ENCODE results near the gene LARP6. TPM values are rescaled to one million over a fixed set of nuclear protein-coding genes. Genes with fewer than 3 reads are reported as not detected.
A peak's percentile ranks its signal among the peaks of the same experiment; 100 is the strongest.

The LARP6 gene
- total RNA-seq (2021; ENCODE audit: unreplicated experiment) (35.9 TPM), Bru-seq, nascent RNA (percentile 76 among the genes with signal in this experiment), BruChase-seq, experiment 1, labeled RNA remaining after a 6-hour chase (percentile 62 among the genes with signal in this experiment), BruChase-seq, experiment 2, labeled RNA remaining after a 2-hour chase (percentile 64 among the genes with signal in this experiment)
- 55.1 and 58.8 TPM in 2 replicates for polyA plus RNA-seq (2012)
- long read RNA-seq, full-length matches to known transcripts = 55 of 64 reads
- long read RNA-seq, partial matches to known transcripts = 2 of 64 reads
- long read RNA-seq, other reads (novel, unspliced or antisense) = 7 of 64 reads

GRCh38 chr15:70853973-70854665, at the start of gene LARP6:
Gene LARP6 (minus strand): TSS chr15:70854157. CDS start chr15:70854088, 69 bp downstream.
- Histone ChIP-seq H3K4me3 (replicated peaks in 1 of 2; ENCODE audit: low read depth in 1 of 2, low read length in 2 of 2) (peak within 1 kb of the TSS; percentile 62 to 69), H3K36me3 (ENCODE audit: control insufficient read depth in 1 of 2, insufficient read depth in 2 of 2, low read length in 2 of 2) (0 out of 4 replicates have a peak, but pooled peaks cover 0 to 2% of the 10 kb centered on the region in 2 experiments), H3K4me1 (ENCODE audit: control insufficient read depth in 1 of 2, insufficient read depth in 2 of 2, low read length in 2 of 2) (peaks cover 4 to 22% of the 10 kb centered on the region in 2 experiments; a peak in 2 of 4 replicates), H3K27ac (ENCODE audit: low read depth, low read length) (peak within 1 kb of the TSS; percentile 55; the same call in 1 of the 2 replicates), H3K9ac (ENCODE audit: low read length) (peak within 1 kb of the TSS; percentile 70), H3K9me2 (ENCODE audit: insufficient read depth) (no peaks in the 10 kb centered on the region), H3K27me3 (ENCODE audit: insufficient read depth, low read length) (no peaks in the 10 kb centered on the region), H2AFZ (ENCODE audit: low read depth, low read length, poor library complexity, severe bottlenecking) (peak within 1 kb of the TSS; percentile 89), H3K9me3 (ENCODE audit: control insufficient read depth in 1 of 2, insufficient read depth in 1 of 2, low read depth in 1 of 2, low read length in 2 of 2) (no peaks in the 10 kb centered on the region), H3K79me2 (ENCODE audit: insufficient read depth, low read length) (no peaks in the 10 kb centered on the region), H4K20me1 (ENCODE audit: insufficient read depth) (no peaks in the 10 kb centered on the region), H3K4me2 (ENCODE audit: low read length) (peak within 1 kb of the TSS; percentile 95)
- peak; percentile 90 for ATAC-seq
- ChIA-PET CTCF (interaction anchor here (1.3 to 2.1 kb wide), 3 partner anchors 8 to 30 kb away, joined by 3 to 6 read pairs (median 5); no protein-coding TSS in a partner anchor), RAD21 (ENCODE audit: low non-redundant PET in 1 of 2, low total read pairs in 2 of 2, uncharacterized antibody in 2 of 2, unreplicated experiment in 2 of 2) (no interaction called here), POLR2A (interaction anchor here (1.0 to 2.7 kb wide), 3 partner anchors 11 to 21 kb away, joined by 3 to 8 read pairs (median 7); no protein-coding TSS in a partner anchor)
- intact Hi-C loops (cut with micrococcal nuclease) = no loop called here
- BruUV-seq (replicated peaks) = no TSS peak
- no peak for DNase-seq (ENCODE audit: low read depth, low spot score)
- TF ChIP-seq JUND (IDR thresholded peaks at IDR 0.05) = no peak
- TF ChIP-seq POLR2AphosphoS5 (IDR thresholded peaks at IDR 0.05; ENCODE audit: low read depth, low read length) = peak; percentile 70
- TF ChIP-seq POLR2A (IDR thresholded peaks at IDR 0.05; ENCODE audit: borderline replicate concordance, extremely low read depth, insufficient read depth, insufficient read length) = peak; percentile 48
- peak; percentile 91 for TF ChIP-seq ZFX (IDR thresholded peaks at IDR 0.05)

DNA sequence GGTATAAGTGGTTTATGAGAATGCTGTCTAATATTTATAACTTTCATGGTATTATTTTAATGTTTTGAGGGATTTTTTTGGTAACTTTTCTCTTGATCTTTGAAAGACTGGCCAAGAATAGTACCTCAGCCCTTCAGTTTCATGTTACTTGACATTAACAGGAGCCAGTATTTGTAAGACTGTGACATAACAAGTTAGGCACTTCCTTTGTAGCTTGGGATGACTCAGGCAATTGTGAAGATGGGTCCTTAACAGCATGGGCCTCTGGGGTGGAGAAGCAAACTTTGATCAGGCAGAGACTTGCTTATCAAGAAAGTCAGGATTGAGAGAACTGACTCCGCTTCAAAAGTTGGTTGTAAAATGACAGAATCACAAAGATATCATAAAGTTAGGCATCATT, 48.1 kb upstream of the LARP6 start:
- BruUV-seq (replicated peaks) = no TSS peak
- no peaks in the 10 kb centered on the region; a peak in 1 of 4 replicates for H3K9me3 ChIP-seq (ENCODE audit: control insufficient read depth in 1 of 2, insufficient read depth in 1 of 2, low read depth in 1 of 2, low read length in 2 of 2)
- ChIA-PET CTCF (interaction anchor here (0.5 kb wide), 1 partner anchor 898 kb away, joined by 3 read pairs; no protein-coding TSS in a partner anchor), RAD21 (ENCODE audit: low non-redundant PET in 1 of 2, low total read pairs in 2 of 2, uncharacterized antibody in 2 of 2, unreplicated experiment in 2 of 2) (no interaction called here), POLR2A (no interaction called here)
- H3K79me2 ChIP-seq (ENCODE audit: insufficient read depth, low read length) = no peaks in the 10 kb centered on the region
- H3K27ac ChIP-seq (ENCODE audit: low read depth, low read length) = peak overlapping the region; percentile 36; the same call in 1 of the 2 replicates
- no peaks in the 10 kb centered on the region for H4K20me1 ChIP-seq (ENCODE audit: insufficient read depth)
- peak overlapping the region; percentile 34 for H3K4me2 ChIP-seq (ENCODE audit: low read length)
- peak overlapping the region; percentile 8 for H2AFZ ChIP-seq (ENCODE audit: low read depth, low read length, poor library complexity, severe bottlenecking)
- ATAC-seq = peak; percentile 32; the same call in 1 of the 2 replicates
- DNase-seq (ENCODE audit: low read depth, low spot score) = peak; percentile 28
- H3K36me3 ChIP-seq (ENCODE audit: control insufficient read depth in 1 of 2, insufficient read depth in 2 of 2, low read length in 2 of 2) = no peaks in the 10 kb centered on the region
- H3K27me3 ChIP-seq (ENCODE audit: insufficient read depth, low read length) = no peaks in the 10 kb centered on the region
- H3K9me2 ChIP-seq (ENCODE audit: insufficient read depth) = no peaks in the 10 kb centered on the region
- no peak overlapping the region for H3K4me3 ChIP-seq (replicated peaks in 1 of 2; ENCODE audit: low read depth in 1 of 2, low read length in 2 of 2)
- H3K4me1 ChIP-seq (ENCODE audit: control insufficient read depth in 1 of 2, insufficient read depth in 2 of 2, low read length in 2 of 2) = peaks cover 9 to 15% of the 10 kb centered on the region in 2 experiments; a peak in 3 of 4 replicates
- no peak overlapping the region for H3K9ac ChIP-seq (ENCODE audit: low read length)
- intact Hi-C loops (cut with micrococcal nuclease) = no loop called here
- TF ChIP-seq SRF (IDR thresholded peaks at IDR 0.05; ENCODE audit: low read depth) (no peak), EGR1 (IDR thresholded peaks at IDR 0.05; ENCODE audit: low read depth) (no peak), POLR2AphosphoS5 (IDR thresholded peaks at IDR 0.05; ENCODE audit: low read depth, low read length) (no peak), JUND (IDR thresholded peaks at IDR 0.05) (peak; percentile 61), ZBTB33 (IDR thresholded peaks at IDR 0.05; ENCODE audit: extremely low read depth, insufficient replicate concordance, low read length) (no peak), RAD21 (IDR thresholded peaks at IDR 0.05; ENCODE audit: low read depth) (0 out of 2 replicates have a peak, but pooled peaks have one; percentile 4), POLR2A (IDR thresholded peaks at IDR 0.05; ENCODE audit: borderline replicate concordance, extremely low read depth, insufficient read depth, insufficient read length) (no peak), EZH2phosphoT487 (IDR thresholded peaks at IDR 0.05; ENCODE audit: borderline replicate concordance) (no peak), MAX (IDR thresholded peaks at IDR 0.05) (no peak; the same call in 1 of the 2 replicates), ZNF274 (IDR thresholded peaks at IDR 0.05; ENCODE audit: low read depth, low read length) (no peak), FOSL1 (IDR thresholded peaks at IDR 0.05; ENCODE audit: low read depth) (peak; percentile 55), CBX3 (IDR thresholded peaks at IDR 0.05; ENCODE audit: low read depth) (peak; percentile 73), ZFX (IDR thresholded peaks at IDR 0.05) (no peak), CEBPB (IDR thresholded peaks at IDR 0.05; ENCODE audit: low read depth) (peak; percentile 31; the same call in 1 of the 2 replicates), TCF7L2 (IDR thresholded peaks at IDR 0.05; ENCODE audit: borderline replicate concordance, extremely low read depth, insufficient read depth, insufficient read length) (no peak)
- TF ChIP-seq, protein P1, sequence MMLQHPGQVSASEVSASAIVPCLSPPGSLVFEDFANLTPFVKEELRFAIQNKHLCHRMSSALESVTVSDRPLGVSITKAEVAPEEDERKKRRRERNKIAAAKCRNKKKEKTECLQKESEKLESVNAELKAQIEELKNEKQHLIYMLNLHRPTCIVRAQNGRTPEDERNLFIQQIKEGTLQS (IDR thresholded peaks at IDR 0.05) = no peak

Measured in HCT116 (cell line).